Measurements from ENCODE around the gene ZMYND10.
A peak's percentile ranks its signal among the peaks of the same experiment; 100 is the strongest.

ZMYND10 gene

GRCh38 chr3:50378024-50378423 is 32.5 kb upstream of the ZMYND10 start:
- TF ChIP-seq CTCF (conservative IDR thresholded peaks at IDR 0.05; ENCODE audit: low read depth, low read length): no peak
- no peak for DNase-seq (ENCODE audit: low read depth)

GRCh38 chr3:50375258-50375931 is 29.9 kb upstream of the ZMYND10 start:
- peak; percentile 29 for TF ChIP-seq CTCF (conservative IDR thresholded peaks at IDR 0.05; ENCODE audit: low read depth, low read length)
- no peak overlapping the region for H3K4me3 ChIP-seq (ENCODE audit: low read length)
- no peak for DNase-seq (ENCODE audit: low read depth)

More at GRCh38 chr3:50378024-50378423, 32.5 kb upstream of the ZMYND10 start:
- H3K4me3 ChIP-seq (ENCODE audit: low read length): no peak overlapping the region

- TF ChIP-seq CTCF (conservative IDR thresholded peaks at IDR 0.05; ENCODE audit: low read depth, low read length): no peak
- no peak for DNase-seq (ENCODE audit: low read depth)
- H3K4me3 ChIP-seq (ENCODE audit: low read length): no peak overlapping the region
These were observed 29.1 kb upstream of the ZMYND10 start for GRCh38 chr3:50374363-50375257.

- TF ChIP-seq CTCF (conservative IDR thresholded peaks at IDR 0.05; ENCODE audit: low read depth, low read length): no peak
- no peak for DNase-seq (ENCODE audit: low read depth)
- no peak overlapping the region for H3K4me3 ChIP-seq (ENCODE audit: low read length)
These were observed 27.9 kb upstream of the ZMYND10 start for GRCh38 chr3:50373146-50374051.

GRCh38 chr3:50372349-50372748 is 26.8 kb upstream of the ZMYND10 start:
- no peak overlapping the region for H3K4me3 ChIP-seq (ENCODE audit: low read length)
- no peak for TF ChIP-seq CTCF (conservative IDR thresholded peaks at IDR 0.05; ENCODE audit: low read depth, low read length)
- no peak for DNase-seq (ENCODE audit: low read depth)

- TF ChIP-seq CTCF (conservative IDR thresholded peaks at IDR 0.05; ENCODE audit: low read depth, low read length): no peak
- H3K4me3 ChIP-seq (ENCODE audit: low read length): no peak overlapping the region
- no peak for DNase-seq (ENCODE audit: low read depth)
These were observed 25.7 kb upstream of the ZMYND10 start for GRCh38 chr3:50371133-50371685.
